ENCODE measurements around the gene CD58. TPM values are rescaled to one million over a fixed set of nuclear protein-coding genes. Genes with fewer than 3 reads are reported as not detected.

CD58 gene
- total RNA-seq, 2 experiments from 2014 or later: 55.2 to 59.7 TPM

DNA sequence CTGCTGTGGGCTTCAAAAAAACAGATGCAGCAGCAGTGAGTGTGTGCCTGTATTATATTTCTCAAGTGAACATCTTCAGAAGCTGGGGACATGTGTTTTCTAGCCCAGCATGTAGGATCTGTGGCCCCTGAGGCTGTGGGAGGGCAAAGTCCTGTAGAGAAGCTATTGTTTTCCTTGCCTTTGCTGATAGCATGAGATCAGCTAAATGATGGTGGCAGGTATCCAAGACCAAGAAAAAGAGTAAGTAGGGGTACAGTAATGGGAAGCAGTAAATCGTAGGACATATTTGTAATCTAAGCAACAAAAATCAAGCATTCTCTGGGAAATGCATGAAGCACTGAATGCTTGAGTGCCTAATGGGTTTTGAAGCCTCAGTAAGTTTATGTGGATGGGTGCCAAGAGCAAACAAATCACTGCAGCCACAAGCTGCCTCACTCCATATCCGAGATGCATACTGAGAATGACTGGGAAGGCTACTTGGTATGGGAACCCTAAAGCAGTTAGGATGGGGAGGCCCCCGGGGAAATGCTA, 98.3 kb downstream of the CD58 start:
- CTCF ChIA-PET: interaction anchor here (0.7 to 1.4 kb wide), 3 partner anchors 9 to 27 kb away, joined by 3 read pairs; no protein-coding TSS in a partner anchor
- H3K4me3 Mint-ChIP-seq: no peak overlapping the region
- POLR2A ChIA-PET: no interaction called here
- no peaks in the 10 kb centered on the region for H3K36me3 Mint-ChIP-seq (ENCODE audit: low read depth)
- H3K9me3 Mint-ChIP-seq: no peaks in the 10 kb centered on the region
- H3K27ac Mint-ChIP-seq: no peak overlapping the region
- no peaks in the 10 kb centered on the region for H3K4me1 Mint-ChIP-seq
- no peak for DNase-seq
- H3K27me3 Mint-ChIP-seq: no peaks in the 10 kb centered on the region

- H3K27me3 Mint-ChIP-seq: peaks cover 4% of the 10 kb centered on the region
- ChIA-PET POLR2A (no interaction called here), CTCF (interaction anchor here (1.4 kb wide), 1 partner anchor 14 kb away, joined by 3 read pairs; no protein-coding TSS in a partner anchor)
- no peak for DNase-seq
- H3K4me1 Mint-ChIP-seq: no peaks in the 10 kb centered on the region
- no peak overlapping the region for H3K27ac Mint-ChIP-seq
- H3K9me3 Mint-ChIP-seq: no peaks in the 10 kb centered on the region
- H3K4me3 Mint-ChIP-seq: no peak overlapping the region
- no peaks in the 10 kb centered on the region for H3K36me3 Mint-ChIP-seq (ENCODE audit: low read depth)
Observed at GRCh38 chr1:116471241-116471640, 99.6 kb downstream of the CD58 start.

- no peaks in the 10 kb centered on the region for H3K9me3 Mint-ChIP-seq
- POLR2A ChIA-PET: no interaction called here
- H3K27me3 Mint-ChIP-seq: peaks cover 6% of the 10 kb centered on the region
- no peak for DNase-seq
- CTCF ChIA-PET: interaction anchor here (1.2 kb wide), 1 partner anchor 15 kb away, joined by 5 read pairs; no protein-coding TSS in a partner anchor
- no peak overlapping the region for H3K27ac Mint-ChIP-seq
- H3K4me1 Mint-ChIP-seq: no peaks in the 10 kb centered on the region
- no peak overlapping the region for H3K4me3 Mint-ChIP-seq
- H3K36me3 Mint-ChIP-seq (ENCODE audit: low read depth): no peaks in the 10 kb centered on the region
Observed at GRCh38 chr1:116470671-116471070, 100.2 kb downstream of the CD58 start.

GRCh38 chr1:116466810-116467557, 103.8 kb downstream of the CD58 start:
- no peak overlapping the region for H3K4me3 Mint-ChIP-seq
- no peak overlapping the region for H3K27ac Mint-ChIP-seq
- H3K36me3 Mint-ChIP-seq (ENCODE audit: low read depth): no peaks in the 10 kb centered on the region
- H3K9me3 Mint-ChIP-seq: no peaks in the 10 kb centered on the region
- POLR2A ChIA-PET: no interaction called here
- no peaks in the 10 kb centered on the region for H3K4me1 Mint-ChIP-seq
- peaks cover 14% of the 10 kb centered on the region for H3K27me3 Mint-ChIP-seq
- CTCF ChIA-PET: interaction anchor here (1.2 kb wide), 1 partner anchor 18 kb away, joined by 3 read pairs; no protein-coding TSS in a partner anchor
- no peak for DNase-seq

DNA sequence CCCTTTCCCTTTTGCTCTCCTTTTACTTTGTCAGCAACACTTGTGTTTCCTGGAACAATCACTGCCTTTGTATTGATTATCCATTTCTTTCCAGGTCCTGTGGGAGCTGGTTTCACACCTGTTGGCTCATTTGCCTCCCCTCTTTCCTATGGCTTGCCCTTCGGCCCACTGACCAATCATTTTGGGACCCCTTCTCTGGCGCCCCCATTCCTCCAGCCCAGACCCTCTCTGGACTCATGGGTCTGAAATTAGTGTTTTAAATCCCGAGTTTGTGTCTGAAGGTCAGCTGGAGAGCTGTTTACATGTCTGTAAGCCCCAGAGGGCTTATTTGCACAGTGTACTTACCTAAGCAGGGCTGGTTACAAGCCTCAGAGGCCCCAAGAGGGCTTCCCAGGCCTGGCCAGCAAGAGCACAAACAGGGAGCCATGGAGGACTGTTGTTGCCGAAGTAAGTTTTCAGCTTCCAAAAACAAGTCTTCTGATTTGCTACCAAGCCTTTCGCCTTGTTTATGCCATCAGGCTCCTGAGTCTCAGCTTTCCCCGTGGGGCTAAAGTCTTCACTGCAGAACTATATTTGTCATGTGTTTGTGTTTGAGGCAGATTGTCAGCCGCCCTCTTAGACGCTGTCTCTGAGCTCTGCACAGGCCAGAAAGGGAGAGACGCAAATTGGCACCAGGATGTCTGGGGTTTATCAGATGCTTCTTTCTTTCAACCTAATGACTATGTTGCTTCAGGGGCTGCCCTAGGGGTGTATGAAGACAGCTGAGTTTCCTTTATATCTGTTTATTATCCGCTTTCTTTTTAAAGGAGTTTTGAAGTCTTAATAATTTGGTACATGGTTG, 104.8 kb downstream of the CD58 start:
- Mint-ChIP-seq H3K27ac (no peak overlapping the region), H3K36me3 (ENCODE audit: low read depth) (no peaks in the 10 kb centered on the region), H3K4me1 (no peaks in the 10 kb centered on the region), H3K9me3 (no peaks in the 10 kb centered on the region), H3K4me3 (no peak overlapping the region), H3K27me3 (peaks cover 14% of the 10 kb centered on the region)
- CTCF ChIA-PET: interaction anchor here (1.2 kb wide), 1 partner anchor 19 kb away, joined by 3 read pairs; no protein-coding TSS in a partner anchor
- POLR2A ChIA-PET: no interaction called here
- no peak for DNase-seq

GRCh38 chr1:116465477-116465844, 105.4 kb downstream of the CD58 start:
- Mint-ChIP-seq H3K4me3 (no peak overlapping the region), H3K27me3 (peaks cover 14% of the 10 kb centered on the region), H3K27ac (no peak overlapping the region), H3K4me1 (no peaks in the 10 kb centered on the region), H3K9me3 (no peaks in the 10 kb centered on the region), H3K36me3 (ENCODE audit: low read depth) (no peaks in the 10 kb centered on the region)
- ChIA-PET POLR2A (no interaction called here), CTCF (no interaction called here)
- no peak for DNase-seq

Other genes with a start within 250 kb of the CD58 start
- 100 to 1,000 TPM; 238 to 241 TPM for gene ATP1A1, start 197.8 kb downstream of the CD58 start, total RNA-seq
- gene IGSF3, start 96.7 kb upstream of the CD58 start, total RNA-seq: under 1 TPM; 0.48 to 0.58 TPM
- gene CD2, start 183.4 kb upstream of the CD58 start, total RNA-seq: 100 to 1,000 TPM; 329 to 340 TPM